HG02623 (cell line): ENCODE data around the gene FAU.
A peak's percentile ranks its signal among the peaks of the same experiment; 100 is the strongest.
"Not testable (repeated sequence)": the region's sequence is repeated elsewhere in the genome, so short reads cannot be mapped to it uniquely, and the experiment has no call there.

Source experiments
- ATAC-seq: cut with Tn5 transposase; IDR thresholded peaks from one replicate; pipeline ENCODE4 v1.9.1; 2021; ENCODE audit warnings: moderate library complexity; ENCODE audit not compliant: unreplicated experiment

Gene FAU

GRCh38 chr11:65121865-65122696 is at the start of gene FAU, which contains the start of gene MRPL49:
FAU (minus strand) TSS chr11:65122134; CDS start chr11:65121813, 321 bp downstream.
MRPL49 (plus strand) TSS chr11:65122321; CDS start chr11:65122347, 26 bp downstream.
- ATAC-seq, result peak; percentile 70

- no peak for ATAC-seq
Observed at GRCh38 chr11:65170058-65170534, 48.2 kb upstream of the FAU start, which contains the start of gene SPDYC. SPDYC (plus strand) TSS chr11:65170233; CDS start chr11:65171358, 1,125 bp downstream.

GRCh38 chr11:65169164-65169641 is 47.3 kb upstream of the FAU start:
- ATAC-seq, result no peak

- ATAC-seq, result no peak
Observed at GRCh38 chr11:65167656-65168055, 45.7 kb upstream of the FAU start.

GRCh38 chr11:65166893-65167292 is 45.0 kb upstream of the FAU start:
- no peak for ATAC-seq

GRCh38 chr11:65165410-65166317 is 43.7 kb upstream of the FAU start:
- ATAC-seq, result no peak

GRCh38 chr11:65163684-65164083 is 41.8 kb upstream of the FAU start:
- ATAC-seq, result no peak

GRCh38 chr11:65160643-65161042 is 38.7 kb upstream of the FAU start:
- no peak for ATAC-seq

GRCh38 chr11:65159012-65159411 is 37.1 kb upstream of the FAU start:
- no peak for ATAC-seq

GRCh38 chr11:65157336-65157735 is 35.4 kb upstream of the FAU start:
- ATAC-seq, result no peak

GRCh38 chr11:65156926-65157325 is 35.0 kb upstream of the FAU start:
- no peak for ATAC-seq

- ATAC-seq, result no peak
Observed at GRCh38 chr11:65156256-65156655, 34.3 kb upstream of the FAU start.

GRCh38 chr11:65152122-65152521 is 30.2 kb upstream of the FAU start:
- no peak for ATAC-seq

GRCh38 chr11:65151331-65151899 is 29.5 kb upstream of the FAU start:
- no peak for ATAC-seq

GRCh38 chr11:65150509-65151299 is 28.8 kb upstream of the FAU start:
- no peak for ATAC-seq

GRCh38 chr11:65150131-65150508 is 28.2 kb upstream of the FAU start:
- not testable (repeated sequence) for ATAC-seq

- no peak for ATAC-seq
Observed at GRCh38 chr11:65148657-65149056, 26.7 kb upstream of the FAU start.

GRCh38 chr11:65147352-65148075 is 25.6 kb upstream of the FAU start:
- ATAC-seq, result no peak

- no peak for ATAC-seq
Observed at GRCh38 chr11:65141896-65142494, 20.1 kb upstream of the FAU start.
